Thymus (tissue), 11 donors: Measurements from ENCODE around the gene SBNO1. TPM values are rescaled to one million over a fixed set of nuclear protein-coding genes. Genes with fewer than 3 reads are reported as not detected.
"Not testable (repeated sequence)": the region's sequence is repeated elsewhere in the genome, so short reads cannot be mapped to it uniquely, and the experiment has no call there.

ENCODE experiments used
- DNase-seq, 9 donors: peaks; one replicate each; pipeline ENCODE4 v3.0.0-alpha.2; 2013; ENCODE audit warnings: low spot score in 9 of 9, low read depth in 6 of 9, missing footprints in 1 of 9
- H3K27ac ChIP-seq, 2 donors: one replicate each; pipeline ENCODE4 v1.5.1; 2013; ENCODE audit warnings: control low read depth in 1 of 2, low read depth in 1 of 2, low read length in 1 of 2, mild to moderate bottlenecking in 1 of 2, moderate library complexity in 1 of 2
- H3K27me3 ChIP-seq, 2 donors: one replicate each; pipeline ENCODE4 v1.5.1; 2013; ENCODE audit warnings: low read length in 1 of 2; ENCODE audit not compliant: control insufficient read depth in 2 of 2, insufficient read depth in 1 of 2
- H3K36me3 ChIP-seq, 2 donors: one replicate each; pipeline ENCODE4 v1.5.1; 2013; ENCODE audit warnings: low read length in 1 of 2, mild to moderate bottlenecking in 1 of 2, moderate library complexity in 1 of 2; ENCODE audit not compliant: control insufficient read depth in 2 of 2, insufficient read depth in 2 of 2
- H3K4me1 ChIP-seq, 2 donors: one replicate each; pipeline ENCODE4 v1.5.1; 2013; ENCODE audit warnings: low read length in 2 of 2; ENCODE audit not compliant: control insufficient read depth in 2 of 2, insufficient read depth in 2 of 2
- H3K4me3 ChIP-seq, 2 donors: one replicate each; pipeline ENCODE4 v1.5.1; 2013; ENCODE audit warnings: low read length in 2 of 2, control low read depth in 1 of 2, mild to moderate bottlenecking in 1 of 2
- H3K9me3 ChIP-seq, 2 donors: one replicate each; pipeline ENCODE4 v1.5.1; 2013; ENCODE audit warnings: low read length in 1 of 2, mild to moderate bottlenecking in 1 of 2; ENCODE audit not compliant: control insufficient read depth in 2 of 2, insufficient read depth in 1 of 2
- WGBS: extraction: QIAGEN DNeasy Blood & Tissue Kit; methylation state at CpG from one replicate; pipeline ENCODE4 v1.1.7; 2013; 5-methylcytosine and 5-hydroxymethylcytosine counted together
- polyA plus RNA-seq: library from polyadenylated mRNA; stranded (reverse); fragments of 200-250 nt; gene quantifications from one replicate; pipeline ENCODE4 v1.2.3, GENCODE V29; 2013
- total RNA-seq: library from RNA; stranded (reverse); fragments of 120-200 nt; gene quantifications from one replicate; pipeline ENCODE4 v1.2.4, GENCODE V29; 2013
- donor health status: healthy.

The SBNO1 gene
- total and polyA plus RNA-seq, 2 donors = 7.7 to 22.9 TPM

DNA sequence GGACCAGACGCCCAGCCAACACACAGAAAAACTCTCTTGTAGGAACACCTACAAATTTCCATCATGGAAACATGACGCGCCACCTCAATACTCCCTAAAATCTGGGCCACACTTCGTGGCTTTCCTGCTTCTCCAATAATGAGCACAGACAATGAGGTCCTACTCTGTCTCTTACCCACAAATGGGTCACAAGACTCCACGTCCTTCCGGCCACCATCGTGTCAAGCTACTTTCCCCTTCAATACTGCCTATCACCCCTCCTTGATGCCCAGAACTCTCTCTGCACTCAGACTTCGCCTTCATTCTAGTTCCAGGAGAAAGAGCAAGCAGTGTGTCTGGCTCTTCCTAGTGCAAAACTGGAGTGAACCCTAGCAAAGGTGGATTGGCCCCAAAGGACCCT, 28.1 kb downstream of the SBNO1 start:
- WGBS = 96% methylated on average over 8 of the region's 8 CpGs
- no peaks in the 10 kb centered on the region for H3K9me3 ChIP-seq
- no peaks in the 10 kb centered on the region for H3K27me3 ChIP-seq
- no peaks in the 10 kb centered on the region for H3K4me1 ChIP-seq
- H3K36me3 ChIP-seq = peaks cover 37 to 78% of the 10 kb centered on the region in 2 donors
- no peak overlapping the region for H3K4me3 ChIP-seq
- no peak for DNase-seq
- no peak overlapping the region for H3K27ac ChIP-seq

DNA sequence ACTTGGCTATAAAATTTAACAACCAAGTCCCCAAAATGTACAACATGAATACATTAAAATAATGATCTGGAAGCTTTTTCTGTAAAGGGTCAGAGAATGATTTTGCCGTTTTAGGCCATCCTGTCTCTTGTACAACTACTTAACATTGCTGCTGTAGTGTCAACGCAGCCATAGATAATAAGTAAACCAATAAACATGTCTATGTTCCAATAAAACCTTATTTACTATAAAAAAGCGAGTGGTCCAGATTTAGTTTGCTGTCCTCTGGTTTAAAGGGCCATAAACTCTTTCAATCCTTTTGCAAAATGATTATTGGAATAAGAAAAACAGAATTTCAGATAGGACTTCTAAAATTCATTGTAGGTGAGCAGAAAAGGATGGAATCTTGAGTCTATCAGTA, 29.2 kb downstream of the SBNO1 start:
- Histone ChIP-seq H3K9me3 (no peaks in the 10 kb centered on the region), H3K4me1 (no peaks in the 10 kb centered on the region), H3K36me3 (peaks cover 43 to 74% of the 10 kb centered on the region in 2 donors), H3K27me3 (no peaks in the 10 kb centered on the region), H3K4me3 (no peak overlapping the region), H3K27ac (no peak overlapping the region)
- 97% methylated on average over 3 of the region's 3 CpGs for WGBS
- DNase-seq = no peak

DNA sequence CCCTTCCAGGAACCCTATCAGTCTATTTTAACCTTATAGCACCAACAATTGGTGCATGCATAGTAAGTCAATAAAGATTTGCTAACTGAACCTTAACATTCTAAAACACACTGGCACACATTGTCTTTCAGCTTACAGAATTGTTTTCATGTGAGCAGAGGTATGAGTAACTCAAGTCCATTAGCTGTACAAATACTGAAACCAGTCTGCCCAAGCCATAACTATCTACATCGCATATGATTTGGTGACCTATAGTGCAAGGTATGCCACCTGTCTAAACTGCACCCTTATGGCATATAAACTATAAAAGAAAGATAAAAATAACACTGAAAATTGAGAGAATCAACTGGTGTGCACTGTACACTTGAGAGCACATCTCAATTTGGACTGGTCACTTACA, 34.8 kb downstream of the SBNO1 start:
- no peak for DNase-seq
- no peaks in the 10 kb centered on the region for H3K9me3 ChIP-seq
- WGBS = 99% methylated on average over 1 of the region's 1 CpG
- peaks cover 52 to 81% of the 10 kb centered on the region in 2 donors for H3K36me3 ChIP-seq
- no peak overlapping the region for H3K4me3 ChIP-seq
- H3K27ac ChIP-seq = no peak overlapping the region
- no peaks in the 10 kb centered on the region for H3K4me1 ChIP-seq
- H3K27me3 ChIP-seq = no peaks in the 10 kb centered on the region

DNA sequence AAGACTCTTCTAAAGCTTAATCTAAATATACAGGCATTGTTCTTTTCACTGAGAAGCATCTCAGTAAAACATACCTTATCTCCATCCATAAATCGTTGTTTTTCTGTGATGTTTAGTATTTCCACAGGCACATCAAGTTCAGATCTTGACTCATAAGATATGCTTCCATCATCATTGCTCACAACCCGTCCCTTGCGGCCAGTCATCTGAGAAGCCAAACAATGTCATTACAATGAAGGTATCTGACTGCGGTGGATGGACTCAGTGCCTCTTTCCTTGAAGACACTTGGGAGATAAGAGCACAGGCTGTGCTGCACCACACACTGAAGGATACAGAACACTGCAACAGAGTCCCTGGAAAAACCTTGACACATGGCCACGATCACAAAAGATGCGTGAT, 44.8 kb downstream of the SBNO1 start:
- H3K36me3 ChIP-seq = peaks cover 60 to 96% of the 10 kb centered on the region in 2 donors

DNA sequence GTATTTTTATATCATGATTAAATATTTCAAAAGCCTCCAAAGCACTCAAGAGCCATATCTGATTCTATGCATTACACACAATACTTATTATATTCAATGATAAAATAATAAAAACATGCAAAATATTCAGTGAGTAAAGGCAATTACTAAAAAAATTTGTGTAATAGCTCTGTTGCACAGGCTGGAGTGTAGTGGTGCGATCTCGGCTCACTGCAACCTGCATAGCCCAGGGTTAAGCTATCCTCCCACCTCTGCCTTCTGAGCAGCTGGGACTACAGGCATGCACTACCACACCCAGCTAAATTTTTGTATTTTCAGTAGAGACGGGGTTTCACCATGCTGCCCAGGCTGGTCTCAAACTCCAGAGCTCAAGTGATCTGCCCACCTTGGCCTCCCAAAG, 45.4 kb downstream of the SBNO1 start:
- no peak for DNase-seq
- Histone ChIP-seq H3K27ac (no peak overlapping the region), H3K36me3 (peaks cover 55 to 94% of the 10 kb centered on the region in 2 donors), H3K9me3 (no peaks in the 10 kb centered on the region), H3K4me3 (no peak overlapping the region), H3K27me3 (no peaks in the 10 kb centered on the region), H3K4me1 (no peaks in the 10 kb centered on the region)
- WGBS = 98% methylated on average over 3 of the region's 3 CpGs

More for the DNA sequence above, 44.8 kb downstream of the SBNO1 start:
- H3K4me3 ChIP-seq = no peak overlapping the region
- H3K9me3 ChIP-seq = no peaks in the 10 kb centered on the region
- no peak overlapping the region for H3K27ac ChIP-seq
- 99% methylated on average over 6 of the region's 6 CpGs for WGBS
- no peak for DNase-seq
- no peaks in the 10 kb centered on the region for H3K4me1 ChIP-seq
- no peaks in the 10 kb centered on the region for H3K27me3 ChIP-seq

DNA sequence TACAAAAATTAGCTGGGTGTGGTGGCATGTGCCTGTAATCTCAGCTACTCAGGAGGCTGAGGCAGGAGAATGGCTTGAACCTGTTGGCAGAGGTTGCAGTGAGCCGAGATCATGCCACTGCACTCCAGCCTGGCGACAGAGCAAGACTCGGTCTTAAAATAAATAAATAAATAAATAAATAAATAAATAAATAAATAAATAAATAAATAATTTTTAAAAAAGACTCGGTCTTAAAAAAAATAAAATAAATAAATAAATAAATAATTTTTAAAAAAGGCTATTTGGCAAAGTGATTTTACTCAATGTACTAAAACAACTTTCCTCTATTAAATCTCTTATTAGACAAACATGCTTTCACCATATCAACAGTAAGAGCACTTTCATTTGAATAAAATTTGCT, 51.6 kb downstream of the SBNO1 start:
- 96% methylated on average over 4 of the region's 4 CpGs for WGBS
- H3K36me3 ChIP-seq = peaks cover 68 to 91% of the 10 kb centered on the region in 2 donors
- not testable (repeated sequence) for DNase-seq, H3K27me3 ChIP-seq, H3K9me3 ChIP-seq, H3K27ac ChIP-seq, H3K4me3 ChIP-seq, H3K4me1 ChIP-seq

DNA sequence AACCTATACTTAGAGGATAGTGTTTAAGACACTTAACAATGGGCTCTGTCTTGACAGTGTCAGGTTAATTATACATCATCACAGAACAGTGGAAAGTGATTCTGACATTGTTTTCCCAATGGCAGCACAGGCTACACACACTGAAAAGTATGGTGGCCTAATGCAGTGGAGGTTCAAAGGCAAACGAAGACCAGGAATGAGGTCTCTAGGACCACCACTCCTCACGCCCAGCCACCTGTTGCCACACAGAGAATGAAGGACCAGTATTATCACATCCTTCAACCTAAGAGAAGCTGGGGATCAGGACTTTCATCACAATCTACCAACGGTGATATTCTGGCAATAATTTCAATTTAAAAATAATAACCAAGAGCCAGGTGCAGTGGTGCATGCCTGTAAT, 58.4 kb downstream of the SBNO1 start:
- peaks cover 65 to 89% of the 10 kb centered on the region in 2 donors for H3K36me3 ChIP-seq

DNA sequence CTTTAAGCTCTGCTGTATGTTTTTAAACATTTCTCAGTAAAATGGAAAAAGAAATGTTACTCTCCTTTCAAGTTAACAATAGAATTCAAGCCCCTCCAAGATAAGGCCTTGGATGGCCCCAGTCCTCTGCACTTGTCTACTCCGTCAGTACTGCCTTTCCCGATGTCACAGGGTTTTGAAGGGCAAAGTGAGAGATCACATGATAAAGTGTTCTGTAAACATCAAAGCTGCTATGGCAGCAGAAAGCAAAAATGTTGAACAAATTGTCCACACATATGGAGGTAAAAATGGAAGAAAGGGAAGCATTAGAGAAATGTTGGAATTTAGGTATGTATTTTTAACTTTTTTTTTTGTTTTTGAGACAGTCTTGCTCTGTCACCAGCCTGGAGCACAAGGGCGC, 59.5 kb downstream of the SBNO1 start:
- H3K9me3 ChIP-seq = no peaks in the 10 kb centered on the region
- no peaks in the 10 kb centered on the region for H3K27me3 ChIP-seq
- no peaks in the 10 kb centered on the region for H3K4me1 ChIP-seq
- H3K27ac ChIP-seq = no peak overlapping the region
- H3K36me3 ChIP-seq = peaks cover 63 to 88% of the 10 kb centered on the region in 2 donors
- no peak for DNase-seq
- H3K4me3 ChIP-seq = no peak overlapping the region
- WGBS = 95% methylated on average over 3 of the region's 3 CpGs

More for the DNA sequence above, 58.4 kb downstream of the SBNO1 start:
- Histone ChIP-seq H3K27ac (no peak overlapping the region), H3K4me1 (no peaks in the 10 kb centered on the region), H3K4me3 (no peak overlapping the region), H3K9me3 (no peaks in the 10 kb centered on the region), H3K27me3 (no peaks in the 10 kb centered on the region)
- 99% methylated on average over 3 of the region's 3 CpGs for WGBS
- no peak for DNase-seq

DNA sequence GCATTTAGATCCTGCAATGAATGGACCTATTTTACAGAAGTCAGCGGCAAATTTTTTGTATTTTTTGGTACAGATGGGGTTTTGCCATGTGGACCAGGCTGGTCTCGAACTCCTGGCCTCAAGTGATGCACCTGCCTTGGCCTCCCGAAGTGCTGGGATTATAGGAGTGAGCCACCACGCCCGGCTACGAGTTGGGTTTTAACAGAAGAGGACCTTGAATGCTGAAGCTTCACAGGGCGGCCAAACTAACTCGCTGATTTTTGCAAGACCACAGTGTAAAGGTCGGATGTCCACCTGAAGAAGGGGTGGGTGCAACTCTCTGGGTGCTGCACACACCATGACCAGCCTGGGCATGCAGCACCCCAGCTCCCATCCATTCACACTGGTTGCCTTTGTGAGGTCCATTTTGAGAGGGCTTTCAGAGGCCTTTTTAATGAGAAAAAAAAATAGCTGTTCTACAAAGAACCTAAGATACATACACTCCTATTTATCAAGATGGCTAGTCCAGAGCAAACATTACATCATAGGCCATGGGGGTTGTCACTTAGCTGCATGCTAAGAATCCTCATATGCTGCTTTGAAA, 71.4 kb downstream of the SBNO1 start:
- no peaks in the 10 kb centered on the region for H3K9me3 ChIP-seq
- no peak overlapping the region for H3K4me3 ChIP-seq
- H3K4me1 ChIP-seq = no peaks in the 10 kb centered on the region
- H3K27ac ChIP-seq = no peak overlapping the region
- no peaks in the 10 kb centered on the region for H3K27me3 ChIP-seq
- 97% methylated on average over 9 of the region's 9 CpGs for WGBS
- peaks cover 48 to 83% of the 10 kb centered on the region in 2 donors for H3K36me3 ChIP-seq
- DNase-seq = no peak
